Lower leg skin (tissue), 4 donors: ENCODE data around the gene UBASH3A. TPM values are rescaled to one million over a fixed set of nuclear protein-coding genes. Genes with fewer than 3 reads are reported as not detected.

Experiments used
- DNase-seq, 2 donors: peaks; one replicate each; pipeline ENCODE4 v3.0.0-alpha.2; 2019; ENCODE audit warnings: low spot score in 2 of 2
- H3K4me3 ChIP-seq: fragments of 200-600 bp; sonication (generic); 2 replicates; pipeline ENCODE4 v1.5.1; 2017; ENCODE audit warnings: mild to moderate bottlenecking, low read depth; ENCODE audit not compliant: poor library complexity, severe bottlenecking
- CTCF ChIP-seq, 3 donors: fragments of 450-650 bp; IDR thresholded peaks; one replicate each; pipeline ENCODE4 v1.5.1; 2016; ENCODE audit warnings: antibody characterized with exemption in 3 of 3, mild to moderate bottlenecking in 3 of 3, moderate library complexity in 2 of 3
- POLR2A ChIP-seq, 2 donors: fragments of 450-650 bp; IDR thresholded peaks; one replicate each; pipeline ENCODE4 v1.6.1; 2016 to 2017; ENCODE audit warnings: antibody characterized with exemption in 2 of 2, mild to moderate bottlenecking in 1 of 2, moderate library complexity in 1 of 2
- WGBS, 2 donors: methylation state at CpG; one replicate each; pipeline ENCODE4 v1.1.5; 2018; 5-methylcytosine and 5-hydroxymethylcytosine counted together
- intact Hi-C: fragments of 100-400 bp; cut with DNase I; formaldehyde crosslinking; loops from one replicate; pipeline ENCODE4 v1.15.0; 2023; ENCODE audit warnings: low total_unique reads
- total RNA-seq, 4 donors: library from RNA; depleted of rRNA; stranded (reverse); fragments of >200 nt; gene quantifications; one replicate each; pipeline ENCODE4 v1.1.0, GENCODE V29; 2016

Gene UBASH3A
- total RNA-seq, 4 donors from 2014 or later: 0.23 TPM; not detected in 3

- 69 to 79% methylated on average over 7 of the region's 7 CpGs for WGBS, 2 donors
- no peak for TF ChIP-seq CTCF (IDR thresholded peaks at IDR 0.05)
- DNase-seq: no peak
- no peak overlapping the region for H3K4me3 ChIP-seq
- intact Hi-C loops: no loop called here
These were observed 22.7 kb downstream of the UBASH3A start for GRCh38 chr21:42426424-42426823.

GRCh38 chr21:42426876-42427480, 23.3 kb downstream of the UBASH3A start:
- WGBS, 2 donors: 77 to 85% methylated on average over 10 of the region's 10 CpGs
- intact Hi-C loops: no loop called here
- peak in 1 of 2 donors; percentile 81 for DNase-seq
- no peak overlapping the region for H3K4me3 ChIP-seq
- no peak for TF ChIP-seq CTCF (IDR thresholded peaks at IDR 0.05)
- TF ChIP-seq POLR2A (IDR thresholded peaks at IDR 0.05): no peak

DNA sequence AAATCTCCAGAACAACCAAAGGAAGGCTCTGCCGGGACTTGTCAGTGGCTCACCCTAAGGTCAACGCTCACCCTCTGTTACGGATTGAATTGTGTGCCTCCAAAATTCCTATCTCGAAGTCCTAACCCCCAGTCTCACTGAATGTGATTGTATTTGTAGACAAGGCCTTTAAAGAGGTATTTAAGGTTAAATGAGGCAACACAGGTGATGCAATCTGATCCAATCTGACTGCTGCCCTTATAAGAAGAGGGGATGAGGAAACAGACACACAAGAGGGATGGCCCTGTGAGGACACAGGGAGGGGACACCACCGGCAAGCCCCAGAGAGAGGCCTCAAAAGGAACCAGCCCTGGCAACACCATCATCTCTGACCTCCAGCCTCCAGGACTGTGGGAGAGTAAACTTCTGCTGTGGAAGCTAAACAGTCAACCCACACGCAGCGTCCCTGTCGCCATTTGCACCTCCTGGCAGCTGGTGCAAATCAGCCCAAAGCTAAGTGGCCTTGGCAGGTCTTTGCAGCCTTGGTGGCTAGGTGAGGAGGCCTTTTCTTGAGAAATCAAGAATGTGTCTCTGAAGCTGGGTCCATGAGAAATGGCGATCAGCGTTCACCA, 24.2 kb downstream of the UBASH3A start:
- H3K4me3 ChIP-seq: no peak overlapping the region
- DNase-seq: no peak
- intact Hi-C loops: no loop called here
- 80 to 82% methylated on average over 10 of the region's 10 CpGs for WGBS, 2 donors
- TF ChIP-seq POLR2A (IDR thresholded peaks at IDR 0.05) (no peak), CTCF (IDR thresholded peaks at IDR 0.05) (no peak)

DNA sequence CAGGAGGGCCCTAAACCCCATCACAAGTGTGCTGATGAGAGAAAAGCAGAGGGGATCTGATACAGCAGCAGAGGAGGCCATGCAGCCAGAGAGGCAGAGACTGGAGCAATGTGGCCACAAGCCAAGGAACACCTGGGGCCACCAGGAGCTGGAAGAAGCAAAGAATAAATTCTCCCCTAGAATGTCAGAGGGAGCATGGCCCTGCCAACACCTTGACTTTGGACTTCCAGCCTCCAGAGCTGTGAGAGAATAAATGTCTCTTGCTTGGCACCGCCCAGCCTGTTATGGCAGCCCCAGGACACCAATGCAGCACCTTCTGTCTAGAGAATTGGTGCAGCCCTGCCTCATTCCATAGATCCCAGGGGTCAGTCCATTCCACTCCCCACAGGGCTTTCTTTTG, 25.3 kb downstream of the UBASH3A start:
- TF ChIP-seq CTCF (IDR thresholded peaks at IDR 0.05) (no peak), POLR2A (IDR thresholded peaks at IDR 0.05) (no peak)
- DNase-seq: no peak
- intact Hi-C loops: no loop called here
- no peak overlapping the region for H3K4me3 ChIP-seq
- 89 to 92% methylated on average over 1 of the region's 1 CpG for WGBS, 2 donors

- intact Hi-C loops: no loop called here
- TF ChIP-seq CTCF (IDR thresholded peaks at IDR 0.05) (no peak), POLR2A (IDR thresholded peaks at IDR 0.05) (no peak)
- WGBS, 2 donors: 31 to 41% methylated on average over 9 of the region's 9 CpGs
- no peak for DNase-seq
- H3K4me3 ChIP-seq: no peak overlapping the region
These were observed 26.2 kb downstream of the UBASH3A start for GRCh38 chr21:42429856-42430255.

DNA sequence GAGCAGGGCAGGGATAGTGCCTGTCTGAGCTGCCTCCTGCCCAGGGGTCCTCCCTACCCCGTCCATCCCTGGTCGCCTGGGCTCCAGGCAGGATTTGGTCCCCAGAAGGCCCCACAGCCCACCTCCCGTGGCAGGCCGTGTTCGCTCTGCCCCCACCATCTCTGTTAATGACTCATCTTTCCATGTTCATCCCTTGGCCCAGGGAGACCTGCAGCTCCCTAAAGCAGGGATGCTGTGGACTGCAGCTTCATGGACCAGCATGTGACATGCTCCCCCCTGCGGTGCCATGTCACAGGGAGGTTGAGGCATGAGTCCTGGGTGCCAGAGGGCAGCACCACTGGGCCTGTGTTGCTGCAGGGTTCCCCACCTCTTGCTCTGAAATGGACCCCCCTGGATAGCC, 26.8 kb downstream of the UBASH3A start:
- TF ChIP-seq CTCF (IDR thresholded peaks at IDR 0.05) (no peak), POLR2A (IDR thresholded peaks at IDR 0.05) (no peak)
- 75 to 77% methylated on average over 6 of the region's 6 CpGs for WGBS, 2 donors
- intact Hi-C loops: no loop called here
- DNase-seq: no peak
- H3K4me3 ChIP-seq: no peak overlapping the region
